Activated naive CD4-positive, alpha-beta T cell treated with anti-CD3 and anti-CD28 coated beads, Interleukin-2, amount 50 U/mL, for 72 hours (primary cell): Measurements from ENCODE around the gene DIMT1. TPM values are rescaled to one million over a fixed set of nuclear protein-coding genes. Genes with fewer than 3 reads are reported as not detected.

ENCODE experiments used
- ATAC-seq, 2 donors: fragments of 150-1000 bp; cut with Tn5 transposase; 2 replicates each; pipeline ENCODE4 v1.10.0; 2021; ENCODE audit warnings: mild to moderate bottlenecking in 2 of 2, moderate library complexity in 2 of 2
- DNase-seq, 2 donors: peaks; one replicate each; pipeline ENCODE4 v3.0.0; 2021 to 2022; ENCODE audit warnings: low spot score in 2 of 2
- H3K27ac Mint-ChIP-seq, 2 donors: one replicate each; pipeline ENCODE4 v1.8.0; 2022; ENCODE audit warnings: mild to moderate bottlenecking in 2 of 2, mixed read lengths in 2 of 2
- H3K36me3 Mint-ChIP-seq, 2 donors: one replicate each; pipeline ENCODE4 v1.8.0; 2022; ENCODE audit warnings: mixed read lengths in 2 of 2
- H3K9me3 Mint-ChIP-seq, 2 donors: one replicate each; pipeline ENCODE4 v1.8.0; 2022; ENCODE audit warnings: mixed read lengths in 2 of 2
- total RNA-seq, 2 donors: library from RNA; stranded (reverse); gene quantifications; one replicate each; pipeline ENCODE4 v1.2.3, GENCODE V29; 2022

DIMT1 gene
- total RNA-seq, 2 donors from 2014 or later = 43.7 to 44.8 TPM

DNA sequence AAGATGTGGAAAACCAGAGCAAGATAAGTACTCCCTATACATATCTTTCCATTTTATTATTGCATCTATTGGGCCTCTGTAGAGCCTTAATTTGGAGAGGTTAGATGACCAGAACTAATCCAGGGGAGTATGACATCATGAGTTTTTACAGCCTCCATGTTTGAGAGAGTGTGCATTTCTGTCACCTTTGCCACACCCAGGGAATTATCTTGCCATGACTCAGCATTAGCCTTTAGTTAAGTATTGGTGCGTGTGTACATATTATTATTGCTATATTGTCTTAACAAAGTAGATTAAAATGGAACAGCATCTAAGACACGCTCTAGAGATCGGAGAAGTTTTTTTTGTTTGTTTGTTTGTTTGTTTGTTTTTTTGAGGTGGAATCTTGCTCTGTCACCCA, 27.6 kb downstream of the DIMT1 start:
- DNase-seq (no peak), ATAC-seq (no peak)
- Mint-ChIP-seq H3K9me3 (no peaks in the 10 kb centered on the region), H3K36me3 (peaks cover 0 to 19% of the 10 kb centered on the region in 2 donors), H3K27ac (peak overlapping the region in 1 of 2 donors; percentile 45)

DNA sequence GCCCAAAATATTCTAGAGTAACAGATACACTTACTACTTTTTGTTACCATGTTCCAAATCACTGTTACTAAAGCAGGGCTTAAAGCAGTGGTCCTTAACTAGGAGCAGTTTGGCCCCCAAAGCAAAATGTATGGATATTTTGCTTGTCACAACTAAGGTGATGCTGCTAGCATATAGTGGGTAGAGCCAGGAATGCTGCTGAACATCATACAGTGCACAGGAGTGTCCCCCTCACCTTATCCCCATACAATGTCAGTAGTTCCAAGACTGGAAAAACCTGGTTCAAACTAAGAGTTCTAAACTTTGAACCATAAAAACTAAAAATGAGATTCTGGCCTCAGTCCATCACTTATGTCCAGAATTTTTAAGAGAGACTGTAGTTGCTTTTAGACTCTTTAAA, 28.1 kb downstream of the DIMT1 start:
- Mint-ChIP-seq H3K27ac (peak overlapping the region in 1 of 2 donors; percentile 45), H3K9me3 (no peaks in the 10 kb centered on the region), H3K36me3 (peaks cover 0 to 15% of the 10 kb centered on the region in 2 donors)
- DNase-seq (no peak), ATAC-seq (no peak)

DNA sequence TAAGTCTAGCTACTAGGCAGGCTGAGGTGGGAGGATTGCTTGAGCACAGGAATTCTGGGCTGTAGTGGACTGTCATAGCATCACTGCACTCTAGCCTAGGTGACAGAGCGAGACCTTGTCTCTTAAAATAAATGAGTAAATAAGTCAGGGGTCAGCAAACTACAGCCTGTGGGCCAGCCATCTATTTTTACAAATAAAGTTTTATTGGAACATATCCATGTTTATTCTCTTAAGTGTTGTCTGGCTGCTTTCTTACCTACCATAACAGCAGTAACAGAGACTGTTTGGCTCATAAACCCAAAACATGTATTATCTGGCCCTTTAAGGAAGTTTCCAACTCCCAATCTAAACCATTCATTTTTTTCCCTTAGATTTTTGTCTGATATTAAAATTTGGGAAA, 29.6 kb downstream of the DIMT1 start:
- peaks cover 0 to 12% of the 10 kb centered on the region in 2 donors for H3K36me3 Mint-ChIP-seq
- ATAC-seq = no peak
- no peak overlapping the region for H3K27ac Mint-ChIP-seq
- H3K9me3 Mint-ChIP-seq = no peaks in the 10 kb centered on the region
- no peak for DNase-seq

DNA sequence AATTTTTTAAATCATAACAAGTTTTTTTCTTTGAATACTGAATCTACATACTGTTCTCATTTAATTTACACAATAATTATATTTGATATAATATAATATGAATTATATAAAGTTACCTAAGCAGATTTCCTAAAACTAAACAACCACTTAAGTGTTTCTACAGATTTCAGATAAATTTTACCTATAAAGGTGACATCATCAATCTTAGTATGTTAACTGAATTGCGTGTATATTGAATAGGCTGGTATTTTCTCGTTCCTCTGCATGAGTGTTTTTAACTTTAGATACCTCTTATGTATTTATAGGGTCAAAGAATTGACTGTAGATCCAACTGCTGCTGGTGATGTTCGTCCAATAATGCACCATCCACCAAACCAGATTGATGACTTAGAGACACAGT, 30.3 kb downstream of the DIMT1 start:
- Mint-ChIP-seq H3K27ac (no peak overlapping the region), H3K36me3 (peaks cover 0 to 14% of the 10 kb centered on the region in 2 donors), H3K9me3 (no peaks in the 10 kb centered on the region)
- ATAC-seq (no peak), DNase-seq (no peak)

DNA sequence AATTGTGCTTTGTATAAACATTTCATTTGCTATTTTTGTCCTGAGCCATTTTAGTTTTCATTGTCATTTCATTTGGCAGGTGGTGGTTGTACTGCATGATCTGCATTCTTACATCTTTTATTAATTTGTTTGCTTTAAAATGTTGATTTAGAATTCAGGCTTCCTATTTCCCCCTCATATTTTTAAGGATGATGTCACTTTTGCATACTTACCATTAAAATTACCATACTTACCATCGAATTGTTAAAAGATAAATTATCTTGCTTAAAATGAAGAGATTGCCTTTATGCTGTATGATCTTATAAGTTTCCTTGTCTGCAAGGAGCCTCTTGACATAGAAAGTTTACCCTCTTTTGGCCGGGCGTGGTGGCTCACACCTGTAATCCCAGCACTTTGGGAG, 31.1 kb downstream of the DIMT1 start:
- ATAC-seq = no peak
- no peak for DNase-seq
- Mint-ChIP-seq H3K27ac (no peak overlapping the region), H3K9me3 (no peaks in the 10 kb centered on the region), H3K36me3 (peaks cover 0 to 14% of the 10 kb centered on the region in 2 donors)

DNA sequence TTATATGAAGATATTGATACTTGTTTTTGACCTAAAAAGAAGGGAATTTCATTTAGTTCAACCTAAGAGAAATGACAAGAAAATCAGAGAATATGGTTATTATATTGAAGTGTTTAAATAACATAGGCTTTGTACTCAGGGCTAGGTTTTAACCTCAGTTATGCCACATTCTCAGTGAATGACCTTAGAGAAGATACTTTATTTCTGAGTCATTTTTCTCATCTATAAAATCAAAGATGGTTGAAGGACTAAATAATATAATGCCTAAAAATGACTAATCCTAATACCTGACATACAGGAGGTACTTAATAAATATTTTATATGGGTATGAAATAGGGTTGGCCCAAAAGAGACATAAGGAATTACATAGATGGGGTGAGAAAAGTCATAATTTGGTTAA, 32.3 kb downstream of the DIMT1 start:
- DNase-seq (no peak), ATAC-seq (no peak)

DNA sequence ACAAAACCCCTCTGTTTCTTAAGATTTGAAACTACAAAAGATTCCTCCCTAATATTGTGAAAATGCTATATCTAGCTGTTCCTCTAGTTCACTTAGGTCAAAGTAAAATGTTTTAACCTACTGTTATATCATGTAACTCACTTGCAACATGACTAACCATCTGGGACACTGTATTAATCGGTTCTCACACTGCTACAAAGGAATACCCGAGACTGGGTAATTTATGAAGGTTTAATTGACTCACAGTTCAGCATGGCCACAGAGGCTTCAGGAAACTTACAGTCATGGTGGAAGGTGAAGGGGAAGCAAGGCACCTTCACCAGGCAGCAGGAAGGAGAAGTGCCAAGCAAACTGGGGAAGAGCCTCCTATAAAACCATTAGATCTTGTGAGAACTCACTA, 34.7 kb downstream of the DIMT1 start:
- H3K27ac Mint-ChIP-seq = peak overlapping the region in 1 of 2 donors; percentile 76
- peaks cover 0 to 14% of the 10 kb centered on the region in 2 donors for H3K36me3 Mint-ChIP-seq
- no peaks in the 10 kb centered on the region for H3K9me3 Mint-ChIP-seq
- ATAC-seq (peak; percentile 47 to 61), DNase-seq (no peak)

More for the DNA sequence above, 32.3 kb downstream of the DIMT1 start:
- H3K36me3 Mint-ChIP-seq = peaks cover 0 to 14% of the 10 kb centered on the region in 2 donors
- no peak overlapping the region for H3K27ac Mint-ChIP-seq
- no peaks in the 10 kb centered on the region for H3K9me3 Mint-ChIP-seq

DNA sequence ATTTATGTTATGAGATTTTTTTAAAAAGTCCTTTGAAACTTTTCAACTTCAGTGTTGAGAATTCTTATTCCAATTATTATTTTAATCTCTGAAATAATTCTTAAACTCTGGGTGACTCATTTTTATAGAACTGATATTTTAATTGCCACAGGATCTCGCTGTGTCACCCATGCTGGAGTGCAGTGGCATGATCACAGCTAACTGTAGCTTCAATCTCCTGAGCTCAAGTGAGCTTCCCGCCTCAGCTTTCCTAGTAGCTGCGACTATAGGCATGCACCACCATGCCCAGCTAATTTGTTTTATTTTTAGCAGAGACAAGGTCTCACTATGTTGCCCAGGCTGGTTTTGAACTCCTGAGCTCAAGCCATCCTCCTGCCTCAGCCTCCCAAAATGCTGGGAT, 41.0 kb downstream of the DIMT1 start:
- Mint-ChIP-seq H3K27ac (no peak overlapping the region), H3K9me3 (no peaks in the 10 kb centered on the region), H3K36me3 (no peaks in the 10 kb centered on the region)
- ATAC-seq = no peak
- DNase-seq = no peak

DNA sequence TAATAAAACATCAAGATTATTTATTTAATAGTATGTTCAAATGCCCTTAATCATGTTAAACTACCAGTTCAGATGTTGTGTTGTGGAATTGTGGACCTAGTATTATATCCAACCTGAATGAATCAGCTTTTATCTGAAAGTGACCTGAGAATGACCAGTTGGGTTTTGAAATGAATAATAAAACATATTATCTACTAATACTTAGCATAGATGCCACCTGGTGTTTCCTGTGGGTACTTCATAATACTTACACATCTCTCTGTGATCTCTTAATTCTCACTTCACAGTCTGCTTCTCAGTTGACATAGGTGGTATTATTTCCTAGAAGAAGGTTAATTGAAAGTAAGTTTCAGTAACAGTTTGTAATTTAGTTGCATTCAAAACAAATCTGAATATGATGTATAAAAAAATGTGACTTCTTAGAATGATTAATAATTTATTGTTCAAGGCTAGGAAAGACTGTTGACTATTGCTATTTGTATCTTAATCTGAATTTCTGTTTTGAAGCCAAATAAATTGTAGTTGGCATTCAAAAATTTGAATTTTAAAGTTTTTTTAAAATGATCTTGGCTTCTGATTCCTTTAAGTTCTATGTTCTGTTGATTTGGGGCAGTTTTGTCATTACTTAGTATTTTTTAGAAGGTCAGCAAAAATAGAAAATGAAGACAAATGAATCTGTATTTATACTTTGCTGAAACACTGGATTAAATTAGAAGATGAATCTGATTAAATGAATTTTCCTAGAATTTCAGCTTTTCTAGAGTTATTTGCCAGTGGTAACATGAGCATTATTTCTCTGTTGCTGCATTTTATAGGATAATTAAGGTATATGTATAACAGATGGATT, 49.5 kb downstream of the DIMT1 start:
- H3K9me3 Mint-ChIP-seq = no peaks in the 10 kb centered on the region
- H3K27ac Mint-ChIP-seq = no peak overlapping the region
- H3K36me3 Mint-ChIP-seq = peaks cover 0 to 5% of the 10 kb centered on the region in 2 donors
- ATAC-seq (peak in 1 of 2 donors; percentile 63), DNase-seq (no peak)

DNA sequence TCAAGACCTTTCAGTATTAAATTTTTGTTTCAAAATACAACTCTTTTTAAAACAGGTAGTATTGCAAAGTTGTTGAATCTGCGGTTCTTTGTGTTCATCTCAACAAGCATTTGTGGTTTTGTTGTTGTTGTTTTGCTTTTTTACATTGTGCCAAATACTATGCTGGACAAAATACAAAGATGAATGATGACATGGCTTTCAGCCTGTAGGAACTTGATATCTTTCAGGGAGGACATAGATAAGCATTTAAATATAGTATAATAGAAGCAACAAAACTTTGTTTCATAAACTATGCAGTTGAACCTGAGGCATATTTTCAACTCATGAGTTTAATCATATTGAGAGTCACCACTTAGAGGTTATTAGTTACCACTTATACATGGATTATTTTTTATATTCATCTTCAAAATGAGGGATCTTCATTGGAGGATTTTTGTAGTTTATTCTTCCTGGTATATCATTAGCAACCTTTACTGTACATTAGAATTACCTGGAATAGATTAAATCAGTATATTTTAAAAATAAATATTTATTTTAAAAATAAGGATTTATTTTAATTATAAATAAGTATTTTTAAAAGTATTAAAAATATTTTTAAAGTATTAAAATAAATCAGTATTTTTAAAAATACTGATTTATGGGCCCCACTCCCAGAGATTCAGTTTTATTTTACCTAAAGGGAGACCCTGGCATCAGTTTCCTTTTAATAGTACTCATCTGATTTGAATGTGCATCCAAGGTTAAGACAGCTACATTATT, 54.8 kb downstream of the DIMT1 start:
- DNase-seq = no peak
- Mint-ChIP-seq H3K36me3 (peaks cover 0 to 5% of the 10 kb centered on the region in 2 donors), H3K27ac (peak overlapping the region in 1 of 2 donors; percentile 75), H3K9me3 (no peaks in the 10 kb centered on the region)
- no peak for ATAC-seq

DNA sequence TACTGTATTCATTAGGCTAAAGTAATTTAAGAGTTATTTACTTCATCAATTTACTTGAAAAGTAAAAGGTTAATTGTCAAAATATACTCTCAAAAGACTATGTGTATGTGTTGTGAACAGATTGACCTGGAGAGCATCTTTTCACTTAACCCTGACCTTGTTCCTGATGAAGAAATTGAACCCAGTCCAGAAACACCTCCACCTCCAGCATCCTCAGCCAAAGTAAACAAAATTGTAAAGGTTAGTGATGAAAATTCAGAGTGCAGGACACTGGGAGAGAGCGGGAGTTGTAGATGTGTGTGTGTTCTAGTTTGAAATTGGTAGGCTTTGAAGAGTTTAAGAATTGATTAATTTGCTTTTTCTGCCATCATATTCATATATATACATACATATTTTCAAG, 55.8 kb downstream of the DIMT1 start:
- peaks cover 0 to 15% of the 10 kb centered on the region in 2 donors for H3K36me3 Mint-ChIP-seq
- no peak for DNase-seq
- ATAC-seq = no peak
- peak overlapping the region in 1 of 2 donors; percentile 81 for H3K27ac Mint-ChIP-seq
- no peaks in the 10 kb centered on the region for H3K9me3 Mint-ChIP-seq

DNA sequence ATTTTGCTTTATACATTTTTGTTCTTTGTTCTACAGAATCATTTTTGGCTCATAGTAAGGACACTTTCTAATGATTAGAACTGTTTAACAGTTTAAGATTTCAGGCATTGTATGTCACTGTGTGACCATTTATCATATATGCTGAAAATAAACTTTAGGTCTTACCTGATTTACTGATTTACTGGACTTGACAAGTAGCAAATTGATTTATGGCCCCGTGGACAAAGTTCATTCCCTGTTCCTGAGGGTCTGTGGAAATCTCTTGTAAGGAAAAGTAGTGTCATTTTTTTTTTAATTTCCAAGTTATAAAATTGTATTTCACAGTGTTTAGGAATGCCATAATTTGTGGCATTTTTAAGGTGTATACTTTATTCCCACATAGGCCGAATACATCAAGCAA, 57.0 kb downstream of the DIMT1 start:
- H3K9me3 Mint-ChIP-seq = no peaks in the 10 kb centered on the region
- ATAC-seq = no peak
- DNase-seq = no peak
- no peak overlapping the region for H3K27ac Mint-ChIP-seq
- peaks cover 0 to 17% of the 10 kb centered on the region in 2 donors for H3K36me3 Mint-ChIP-seq

DNA sequence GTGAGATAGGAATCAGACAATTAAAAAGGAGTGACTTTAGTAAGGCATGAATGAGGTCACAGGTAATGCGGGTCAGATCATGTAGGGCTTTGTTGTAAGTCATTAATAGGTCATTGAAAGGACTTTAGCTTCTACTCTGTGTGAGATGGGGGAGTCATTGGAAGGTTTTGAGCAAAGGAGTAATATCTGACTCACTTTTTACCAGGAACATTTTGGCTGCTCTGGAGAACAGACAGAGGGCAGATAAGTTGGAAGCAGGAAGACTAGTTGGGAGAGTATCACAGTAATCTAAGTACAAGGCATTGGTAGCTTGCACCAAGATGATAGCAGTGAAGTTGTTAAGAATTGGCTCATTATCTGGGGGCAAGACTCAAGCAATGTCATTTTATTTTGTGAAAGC, 60.3 kb downstream of the DIMT1 start:
- ATAC-seq (no peak), DNase-seq (no peak)
- Mint-ChIP-seq H3K36me3 (peaks cover 0 to 17% of the 10 kb centered on the region in 2 donors), H3K27ac (peak overlapping the region; percentile 69 to 75), H3K9me3 (no peaks in the 10 kb centered on the region)

DNA sequence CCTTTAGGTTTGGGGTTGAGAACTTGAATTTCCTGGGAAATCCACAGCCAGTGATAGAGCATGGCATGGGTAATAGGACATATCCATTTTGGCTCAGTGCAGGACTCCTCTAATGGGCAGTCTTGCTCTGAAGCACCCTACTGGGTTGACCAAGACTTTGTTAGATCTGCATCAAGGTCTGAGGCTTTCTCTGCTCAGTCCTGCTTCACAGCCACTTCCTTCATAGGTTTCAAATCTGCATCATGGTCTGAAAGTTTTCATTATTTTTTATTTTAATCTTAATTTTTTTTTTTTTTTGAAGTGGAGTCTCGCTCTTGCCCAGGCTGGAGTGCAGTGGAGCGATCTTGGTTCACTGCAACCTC, 61.2 kb downstream of the DIMT1 start:
- peak overlapping the region; percentile 45 to 73 for H3K27ac Mint-ChIP-seq
- no peaks in the 10 kb centered on the region for H3K9me3 Mint-ChIP-seq
- DNase-seq = no peak
- ATAC-seq = peak; percentile 15 to 24
- peaks cover 0 to 17% of the 10 kb centered on the region in 2 donors for H3K36me3 Mint-ChIP-seq

DNA sequence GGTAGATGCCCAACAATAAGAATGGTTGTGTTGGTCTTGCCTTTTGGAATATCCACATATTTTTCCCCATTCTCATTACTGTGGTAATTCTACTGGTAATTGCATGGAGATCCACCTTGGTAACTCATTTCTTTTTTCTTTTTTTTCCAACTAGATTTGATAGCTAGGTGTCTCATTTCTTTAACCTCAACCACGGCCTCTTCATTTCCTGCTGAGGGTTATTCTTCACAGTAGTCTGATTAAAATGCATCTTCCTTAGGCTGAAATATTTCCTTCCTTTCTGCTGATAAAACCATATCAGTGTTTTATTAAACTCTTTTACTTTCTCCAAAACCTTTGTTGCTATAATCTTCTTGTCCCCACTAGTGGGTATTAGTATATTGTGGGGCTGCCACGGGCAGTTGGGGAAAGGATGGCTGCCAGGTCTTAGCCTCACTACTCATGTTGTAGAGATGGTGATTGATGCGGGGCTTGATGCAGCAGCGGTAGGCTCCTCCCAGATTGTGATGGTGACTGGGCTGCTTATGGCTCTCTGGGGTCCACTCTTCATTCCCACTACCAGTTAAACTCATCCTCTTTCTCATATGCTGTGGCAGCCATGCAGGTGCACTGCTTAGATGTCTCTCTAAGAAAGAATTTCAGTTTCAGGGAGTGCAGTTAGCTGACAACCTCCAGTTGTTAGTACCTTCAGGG, 61.8 kb downstream of the DIMT1 start:
- peak; percentile 64 to 80 for ATAC-seq
- Mint-ChIP-seq H3K9me3 (no peaks in the 10 kb centered on the region), H3K36me3 (peaks cover 0 to 17% of the 10 kb centered on the region in 2 donors), H3K27ac (peak overlapping the region; percentile 45 to 73)
- peak in 1 of 2 donors; percentile 16 for DNase-seq

DNA sequence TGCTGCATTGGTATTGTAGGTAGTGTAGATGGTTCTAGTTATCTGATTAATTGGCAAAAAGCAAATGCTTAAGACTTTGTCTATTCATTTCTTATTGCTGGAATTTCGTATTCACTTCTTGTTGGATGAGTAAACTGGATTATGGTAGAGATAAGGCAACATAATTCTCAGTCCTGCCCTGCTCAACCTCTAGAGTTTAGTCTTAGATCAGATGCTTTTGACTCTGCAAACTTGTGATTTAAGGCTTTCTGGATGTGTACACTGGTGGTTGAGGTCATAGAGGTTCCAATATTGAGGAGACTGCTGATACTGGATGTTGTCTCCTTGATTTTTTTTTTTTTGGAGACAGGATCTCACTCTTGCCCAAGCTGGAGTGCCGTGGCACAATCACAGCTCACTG, 62.7 kb downstream of the DIMT1 start:
- no peak for DNase-seq
- Mint-ChIP-seq H3K36me3 (peaks cover 0 to 17% of the 10 kb centered on the region in 2 donors), H3K9me3 (no peaks in the 10 kb centered on the region), H3K27ac (peak overlapping the region; percentile 44 to 73)
- peak; percentile 29 to 64 for ATAC-seq

DNA sequence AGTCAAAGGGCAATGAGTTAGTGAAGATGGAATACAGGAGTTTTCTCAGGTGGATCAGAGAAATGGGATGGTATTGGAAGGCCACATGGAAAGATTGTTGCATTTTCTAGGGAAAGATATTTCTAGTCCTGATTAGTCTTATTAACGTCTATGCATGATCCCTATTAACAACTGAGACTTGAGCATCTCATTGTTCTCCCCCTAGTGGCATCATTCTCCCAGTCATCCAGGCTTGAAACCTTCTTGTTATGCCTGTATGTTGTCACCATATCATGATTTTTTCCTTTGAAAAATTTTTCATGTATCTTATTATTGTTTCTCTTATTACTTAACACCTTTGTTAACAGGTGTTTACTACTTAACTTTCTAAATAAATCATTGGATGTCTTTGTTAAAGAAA, 63.3 kb downstream of the DIMT1 start:
- no peak overlapping the region for H3K27ac Mint-ChIP-seq
- H3K9me3 Mint-ChIP-seq = no peaks in the 10 kb centered on the region
- ATAC-seq = no peak
- H3K36me3 Mint-ChIP-seq = peaks cover 0 to 17% of the 10 kb centered on the region in 2 donors
- DNase-seq = no peak
